K562 (cell line): ENCODE results near the gene APOC1. TPM values are rescaled to one million over a fixed set of nuclear protein-coding genes. Genes with fewer than 3 reads are reported as not detected.

Experiments
- ATAC-seq: fragments of 200-7000 bp; cut with Tn5 transposase; 3 replicates; pipeline ENCODE4 v1.9.1; 2020; ENCODE audit warnings: moderate library complexity
- BruUV-seq: library from RNA; stranded (reverse); fragments of 400-500 nt; replicated peaks from 2 replicates; lab custom pipeline; 2021; lab: Mats Ljungman, UMichigan
- CTCF ChIA-PET: fragments of 300-600 bp; formaldehyde crosslinking; extraction: SDS; loops from one replicate; lab custom pipeline; 2021; ENCODE audit warnings: low intra/inter-chr PET ratio; lab: Yijun Ruan, JAX
- POLR2A ChIA-PET: fragments of 300-600, 350-650 bp; sonication (Branson Sonifier 250); formaldehyde crosslinking; extraction: SDS; loops from one replicate; lab custom pipeline; 2021; ENCODE audit warnings: antibody characterized with exemption, inconsistent platforms; lab: Yijun Ruan, JAX
- DNase-seq, 4 experiments: peaks; one replicate each; pipeline versions ENCODE4 v3.0.0 to v3.0.0-alpha.2; 2011 to 2018; ENCODE audit warnings: low spot score in 3 of 4, mixed read lengths in 3 of 4; ENCODE audit errors: extremely low read depth in 1 of 4
- FAIRE-seq: peaks from 2 replicates; lab custom pipeline; 2011; peaks lifted over from hg19 to GRCh38; lab: Jason Lieb, UNC
- H2AFZ ChIP-seq: 2 replicates; pipeline ENCODE4 v1.6.0; 2011; ENCODE audit warnings: low read depth, low read length, control low read depth, inconsistent platforms
- H3K27ac ChIP-seq: fragments of 200-600 bp; 3 replicates; pipeline ENCODE4 v1.8.0; 2011; ENCODE audit warnings: low read depth, mild to moderate bottlenecking, control low read depth, inconsistent platforms, low read length, moderate library complexity, mixed read lengths; ENCODE audit errors: extremely low read depth
- H3K27me3 ChIP-seq, 2 experiments: fragments of 300-600 bp in 1 of 2; 2 replicates in 1 of 2; 3 replicates in 1 of 2; pipeline versions ENCODE4 v1.6.0 to v1.8.0; 2011; ENCODE audit warnings: inconsistent platforms in 2 of 2, low read length in 2 of 2, mild to moderate bottlenecking in 1 of 2, mixed read lengths in 1 of 2, moderate library complexity in 1 of 2; ENCODE audit not compliant: control insufficient read depth in 2 of 2, insufficient read depth in 2 of 2
- H3K36me3 ChIP-seq: fragments of 300-600 bp; 3 replicates; pipeline ENCODE4 v1.8.0; 2011; ENCODE audit warnings: mild to moderate bottlenecking, low read length, inconsistent platforms; ENCODE audit not compliant: control insufficient read depth, insufficient read depth
- H3K4me1 ChIP-seq, 2 experiments: fragments of 200-600 bp in 1 of 2; replicated peaks in 1 of 2; 2 replicates in 1 of 2; 3 replicates in 1 of 2; pipeline versions ENCODE4 v1.5.1 to v1.8.0; 2011; ENCODE audit warnings: inconsistent platforms in 2 of 2, low read length in 2 of 2, mild to moderate bottlenecking in 1 of 2, mixed read lengths in 1 of 2, moderate library complexity in 1 of 2; ENCODE audit not compliant: control insufficient read depth in 2 of 2, insufficient read depth in 2 of 2
- H3K4me2 ChIP-seq: 2 replicates; pipeline ENCODE4 v1.6.1; 2011; ENCODE audit warnings: low read length, control low read depth, inconsistent platforms, mixed read lengths; ENCODE audit not compliant: insufficient read depth
- H3K4me3 ChIP-seq: fragments of 200-600 bp; sonication (generic), shearing (Covaris generic); 2 replicates; pipeline ENCODE4 v1.5.1; 2016; ENCODE audit warnings: control low read depth, inconsistent platforms
- H3K79me2 ChIP-seq: fragments of 200-600 bp; 3 replicates; pipeline ENCODE4 v1.8.0; 2011; ENCODE audit warnings: low read length, inconsistent platforms; ENCODE audit not compliant: control insufficient read depth, insufficient read depth
- H3K9ac ChIP-seq, 2 experiments: 2 replicates each; pipeline versions ENCODE4 v1.6.0 to v1.6.1; 2011; ENCODE audit warnings: low read depth in 2 of 2, low read length in 2 of 2, control low read depth in 1 of 2, inconsistent platforms in 1 of 2, mild to moderate bottlenecking in 1 of 2, mixed read lengths in 1 of 2; ENCODE audit not compliant: insufficient read depth in 1 of 2
- H3K9me1 ChIP-seq: one replicate; pipeline ENCODE4 v1.6.0; 2011; ENCODE audit warnings: inconsistent platforms, mild to moderate bottlenecking, low read length, moderate library complexity; ENCODE audit not compliant: control insufficient read depth, insufficient read depth
- H3K9me3 ChIP-seq: replicated peaks from 2 replicates; pipeline ENCODE4 v1.5.1; 2011; ENCODE audit warnings: low read depth, low read length, inconsistent platforms; ENCODE audit not compliant: control insufficient read depth, insufficient read depth
- H4K20me1 ChIP-seq: replicated peaks from 2 replicates; pipeline ENCODE4 v1.6.1; 2011; ENCODE audit warnings: low read length, inconsistent platforms, mixed read lengths; ENCODE audit not compliant: control insufficient read depth, insufficient read depth
- ADNP ChIP-seq: fragments of 200-800 bp; sonication (Bioruptor generic); IDR thresholded peaks from 2 replicates; pipeline ENCODE4 v1.6.1; 2016; ENCODE audit warnings: missing genetic modification characterization, missing compliant biosample characterization
- CAMTA2 ChIP-seq: fragments of 250-450 bp; sonication (Bioruptor Pico); conservative IDR thresholded peaks from 2 replicates; pipeline ENCODE4 v1.5.1; 2022
- CBX1 ChIP-seq: sonication (generic); IDR thresholded peaks from 2 replicates; pipeline ENCODE4 v1.6.1; 2016; ENCODE audit warnings: antibody characterized with exemption, low read depth, mild to moderate bottlenecking
- NFIC ChIP-seq: fragments of 450-650 bp; IDR thresholded peaks from 2 replicates; pipeline ENCODE4 v1.6.1; 2017; ENCODE audit warnings: mild to moderate bottlenecking, inconsistent platforms
- NRF1 ChIP-seq, 2 experiments: fragments of 450-650 bp; IDR thresholded peaks in 1 of 2; conservative IDR thresholded peaks in 1 of 2; 2 replicates each; pipeline ENCODE4 v1.6.1; 2014; ENCODE audit warnings: mild to moderate bottlenecking in 2 of 2
- RBBP5 ChIP-seq: fragments of 200-600 bp; sonication (generic); IDR thresholded peaks from 2 replicates; pipeline ENCODE4 v1.6.1; 2012; ENCODE audit warnings: borderline replicate concordance, mild to moderate bottlenecking, low read length, control low read depth, inconsistent platforms; ENCODE audit not compliant: insufficient read depth, poor library complexity, severe bottlenecking
- RFX7 ChIP-seq: fragments of 250-450 bp; sonication (Bioruptor Pico); IDR thresholded peaks from 2 replicates; pipeline ENCODE4 v1.5.1; 2021; ENCODE audit warnings: mild to moderate bottlenecking
- SAFB ChIP-seq: fragments of 200-400 bp; formaldehyde crosslinking; IDR thresholded peaks from 2 replicates; pipeline ENCODE4 v1.6.1; 2017; ENCODE audit warnings: low read depth, low read length, borderline replicate concordance
- STAG1 ChIP-seq: sonication (generic); formaldehyde crosslinking; IDR thresholded peaks from 2 replicates; pipeline ENCODE4 v1.5.0; 2020; ENCODE audit warnings: missing genetic modification reagents, borderline replicate concordance
- ZNF282 ChIP-seq: sonication (generic); formaldehyde crosslinking; IDR thresholded peaks from 2 replicates; pipeline ENCODE4 v1.8.1; 2023; ENCODE audit warnings: missing genetic modification reagents
- ZNF764 ChIP-seq: fragments of 250-450 bp; sonication (Bioruptor Pico); IDR thresholded peaks from 2 replicates; pipeline ENCODE4 v1.4.0; 2020; ENCODE audit warnings: low read depth, mild to moderate bottlenecking, moderate library complexity
- WGBS: fragments of 100-300 bp; shearing (Covaris generic); methylation state at CpG from one replicate; pipeline ENCODE4 v1.1.6; 2016; ENCODE audit warnings: low coverage, mixed read lengths; ENCODE audit not compliant: insufficient coverage; ENCODE audit errors: missing lambda C conversion rate; 5-methylcytosine and 5-hydroxymethylcytosine counted together
- in situ Hi-C: fragments of 300-500 bp; cut with MboI; formaldehyde crosslinking; loops from 4 replicates; pipeline ENCODE4 v1.15.0; 2018; ENCODE audit warnings: inconsistent platforms, mixed read lengths
- intact Hi-C: fragments of 100-400 bp; cut with micrococcal nuclease; formaldehyde crosslinking; loops from 2 replicates; pipeline ENCODE4 v1.14.2; 2022
- polyA plus RNA-seq, 8 experiments: library from polyadenylated mRNA; depleted of rRNA in 4 of 8; stranded (reverse) in 5 of 8; unstranded in 3 of 8; fragments of >200 nt; fragmentation: Nextera tagmentation in 2 of 8; fragmentation: Illumina TruSeq in 1 of 8; extraction: Ambion mirVana in 2 of 8; extraction: Trizol in 1 of 8; gene quantifications; 2 replicates each; pipeline versions ENCODE4 v1.2.1 to v1.2.3, GENCODE V29; 2011 to 2014; ENCODE audit warnings: inconsistent platforms in 1 of 8, missing spikeins in 1 of 8
- total RNA-seq, 7 experiments: library from RNA; depleted of rRNA in 6 of 7; stranded (reverse); fragments of >200 nt in 6 of 7; fragmentation: Illumina TruSeq in 2 of 7; extraction: Trizol in 2 of 7; gene quantifications; 2 replicates each; pipeline versions ENCODE4 v1.2.1 to v1.2.3, GENCODE V29; 2011 to 2021; ENCODE audit warnings: low replicate concordance in 1 of 7
- TF ChIP-seq, protein P1 (sequence below): fragments of 250-450 bp; sonication (Bioruptor Pico); IDR thresholded peaks from 2 replicates; pipeline ENCODE4 v1.5.0; 2022; ENCODE audit warnings: mild to moderate bottlenecking
- TF ChIP-seq, protein P2 (sequence below): fragments of 450-650 bp; formaldehyde crosslinking; IDR thresholded peaks from 2 replicates; pipeline ENCODE4 v1.4.0; 2020; ENCODE audit warnings: mild to moderate bottlenecking, moderate library complexity
- TF ChIP-seq, protein P3 (sequence below): IDR thresholded peaks from 2 replicates; pipeline ENCODE4 v1.6.1; 2012; ENCODE audit warnings: low read depth, low read length, improper control_type of control experiment, borderline replicate concordance
- TF ChIP-seq, protein P4 (sequence below): sonication (generic); formaldehyde crosslinking; IDR thresholded peaks from 2 replicates; pipeline ENCODE4 v1.8.0; 2022; ENCODE audit warnings: mild to moderate bottlenecking, missing genetic modification reagents

APOC1 gene
- total and polyA plus RNA-seq, 9 of the 15 experiments (the other 6 are each of a cell fraction or from before 2014, with no cell fraction given), result 115 to 408 (median 220) TPM

- in situ Hi-C loops (no loop called here), intact Hi-C loops (loop anchor here (5.0 kb wide), 1 partner anchor 153 kb away; no protein-coding TSS in a partner anchor)
- Histone ChIP-seq H3K9ac (peak overlapping the region in 1 of 2 experiments; percentile 65; a peak in 2 of 4 replicates), H4K20me1 (0 out of 2 replicates have a peak, but pooled peaks cover 3% of the 10 kb centered on the region), H3K27ac (peak overlapping the region; percentile 40; the same call in 2 of the 3 replicates), H3K9me1 (no peaks in the 10 kb centered on the region), H3K79me2 (no peaks in the 10 kb centered on the region; the same call in 2 of the 3 replicates), H3K36me3 (peaks cover 69% of the 10 kb centered on the region; the same call in 2 of the 3 replicates), H2AFZ (no peak overlapping the region), H3K4me2 (no peak overlapping the region), H3K4me3 (no peak overlapping the region), H3K9me3 (no peaks in the 10 kb centered on the region), H3K27me3 (no peaks in the 10 kb centered on the region), H3K4me1 (peaks cover 20 to 73% of the 10 kb centered on the region in 2 experiments; a peak in 4 of 5 replicates)
- 82% methylated on average over 12 of the region's 12 CpGs for WGBS
- no TSS peak for BruUV-seq
- DNase-seq (peak in 3 of 4 experiments; percentile 32 to 46 (median 32)), ATAC-seq (peak; percentile 11; the same call in 2 of the 3 replicates), FAIRE-seq (peak; percentile 15)
- ChIA-PET POLR2A (interaction anchor here (0.6 to 2.5 kb wide), 10 partner anchors 10 to 168 kb away, joined by 3 to 11 read pairs (median 3); no protein-coding TSS in a partner anchor), CTCF (interaction anchor here (0.6 to 2.1 kb wide), 2 partner anchors 47 to 132 kb away, joined by 4 to 27 read pairs; no protein-coding TSS in a partner anchor)
- TF ChIP-seq ADNP (tag) (peak; percentile 44; the same call in 1 of the 2 replicates), CAMTA2 (CRISPR knock-in tag) (0 out of 2 replicates have a peak, but pooled peaks have one; percentile 19), NFIC (no peak; the same call in 1 of the 2 replicates), STAG1 (CRISPR knock-in tag) (no peak), ZNF282 (CRISPR knock-in tag) (0 out of 2 replicates have a peak, but pooled peaks have one; percentile 34), ZNF764 (CRISPR knock-in tag) (0 out of 2 replicates have a peak, but pooled peaks have one; percentile 61), SAFB (no peak), RBBP5 (no peak), CBX1 (peak; percentile 67; the same call in 1 of the 2 replicates), RFX7 (CRISPR knock-in tag) (no peak), NRF1 (conservative IDR thresholded peaks at IDR 0.05 in 1 of 2, IDR thresholded peaks at IDR 0.05 in 1 of 2) (no peak)
- TF ChIP-seq, protein P1, sequence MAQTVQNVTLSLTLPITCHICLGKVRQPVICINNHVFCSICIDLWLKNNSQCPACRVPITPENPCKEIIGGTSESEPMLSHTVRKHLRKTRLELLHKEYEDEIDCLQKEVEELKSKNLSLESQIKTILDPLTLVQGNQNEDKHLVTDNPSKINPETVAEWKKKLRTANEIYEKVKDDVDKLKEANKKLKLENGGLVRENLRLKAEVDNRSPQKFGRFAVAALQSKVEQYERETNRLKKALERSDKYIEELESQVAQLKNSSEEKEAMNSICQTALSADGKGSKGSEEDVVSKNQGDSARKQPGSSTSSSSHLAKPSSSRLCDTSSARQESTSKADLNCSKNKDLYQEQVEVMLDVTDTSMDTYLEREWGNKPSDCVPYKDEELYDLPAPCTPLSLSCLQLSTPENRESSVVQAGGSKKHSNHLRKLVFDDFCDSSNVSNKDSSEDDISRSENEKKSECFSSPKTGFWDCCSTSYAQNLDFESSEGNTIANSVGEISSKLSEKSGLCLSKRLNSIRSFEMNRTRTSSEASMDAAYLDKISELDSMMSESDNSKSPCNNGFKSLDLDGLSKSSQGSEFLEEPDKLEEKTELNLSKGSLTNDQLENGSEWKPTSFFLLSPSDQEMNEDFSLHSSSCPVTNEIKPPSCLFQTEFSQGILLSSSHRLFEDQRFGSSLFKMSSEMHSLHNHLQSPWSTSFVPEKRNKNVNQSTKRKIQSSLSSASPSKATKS, result no peak
- TF ChIP-seq, protein P2, sequence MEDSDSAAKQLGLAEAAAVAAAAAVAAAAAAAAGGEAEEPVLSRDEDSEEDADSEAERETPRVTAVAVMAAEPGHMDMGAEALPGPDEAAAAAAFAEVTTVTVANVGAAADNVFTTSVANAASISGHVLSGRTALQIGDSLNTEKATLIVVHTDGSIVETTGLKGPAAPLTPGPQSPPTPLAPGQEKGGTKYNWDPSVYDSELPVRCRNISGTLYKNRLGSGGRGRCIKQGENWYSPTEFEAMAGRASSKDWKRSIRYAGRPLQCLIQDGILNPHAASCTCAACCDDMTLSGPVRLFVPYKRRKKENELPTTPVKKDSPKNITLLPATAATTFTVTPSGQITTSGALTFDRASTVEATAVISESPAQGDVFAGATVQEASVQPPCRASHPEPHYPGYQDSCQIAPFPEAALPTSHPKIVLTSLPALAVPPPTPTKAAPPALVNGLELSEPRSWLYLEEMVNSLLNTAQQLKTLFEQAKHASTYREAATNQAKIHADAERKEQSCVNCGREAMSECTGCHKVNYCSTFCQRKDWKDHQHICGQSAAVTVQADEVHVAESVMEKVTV (CRISPR knock-in tag), result no peak
- TF ChIP-seq, protein P3, sequence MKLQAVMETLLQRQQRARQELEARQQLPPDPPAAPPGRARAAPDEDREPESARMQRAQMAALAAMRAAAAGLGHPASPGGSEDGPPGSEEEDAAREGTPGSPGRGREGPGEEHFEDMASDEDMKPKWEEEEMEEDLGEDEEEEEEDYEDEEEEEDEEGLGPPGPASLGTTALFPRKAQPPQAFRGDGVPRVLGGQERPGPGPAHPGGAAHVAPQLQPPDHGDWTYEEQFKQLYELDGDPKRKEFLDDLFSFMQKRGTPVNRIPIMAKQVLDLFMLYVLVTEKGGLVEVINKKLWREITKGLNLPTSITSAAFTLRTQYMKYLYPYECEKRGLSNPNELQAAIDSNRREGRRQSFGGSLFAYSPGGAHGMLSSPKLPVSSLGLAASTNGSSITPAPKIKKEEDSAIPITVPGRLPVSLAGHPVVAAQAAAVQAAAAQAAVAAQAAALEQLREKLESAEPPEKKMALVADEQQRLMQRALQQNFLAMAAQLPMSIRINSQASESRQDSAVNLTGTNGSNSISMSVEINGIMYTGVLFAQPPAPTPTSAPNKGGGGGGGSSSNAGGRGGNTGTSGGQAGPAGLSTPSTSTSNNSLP, result no peak
- TF ChIP-seq, protein P4, sequence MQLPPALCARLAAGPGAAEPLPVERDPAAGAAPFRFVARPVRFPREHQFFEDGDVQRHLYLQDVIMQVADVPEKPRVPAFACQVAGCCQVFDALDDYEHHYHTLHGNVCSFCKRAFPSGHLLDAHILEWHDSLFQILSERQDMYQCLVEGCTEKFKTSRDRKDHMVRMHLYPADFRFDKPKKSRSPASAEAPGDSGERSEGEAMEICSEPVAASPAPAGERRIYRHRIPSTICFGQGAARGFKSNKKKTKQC (CRISPR knock-in tag), result no peak
These were observed 9.9 kb upstream of the APOC1 start for GRCh38 chr19:44904426-44904994.
